Measurements from ENCODE around the gene NAA80. TPM values are rescaled to one million over a fixed set of nuclear protein-coding genes. Genes with fewer than 3 reads are reported as not detected.
A peak's percentile ranks its signal among the peaks of the same experiment; 100 is the strongest.

NAA80 gene
- total and polyA plus RNA-seq, 2 of the 13 experiments (the other 11 are each of a cell fraction or from before 2014, with no cell fraction given), result 3.4 to 8.7 TPM

DNA sequence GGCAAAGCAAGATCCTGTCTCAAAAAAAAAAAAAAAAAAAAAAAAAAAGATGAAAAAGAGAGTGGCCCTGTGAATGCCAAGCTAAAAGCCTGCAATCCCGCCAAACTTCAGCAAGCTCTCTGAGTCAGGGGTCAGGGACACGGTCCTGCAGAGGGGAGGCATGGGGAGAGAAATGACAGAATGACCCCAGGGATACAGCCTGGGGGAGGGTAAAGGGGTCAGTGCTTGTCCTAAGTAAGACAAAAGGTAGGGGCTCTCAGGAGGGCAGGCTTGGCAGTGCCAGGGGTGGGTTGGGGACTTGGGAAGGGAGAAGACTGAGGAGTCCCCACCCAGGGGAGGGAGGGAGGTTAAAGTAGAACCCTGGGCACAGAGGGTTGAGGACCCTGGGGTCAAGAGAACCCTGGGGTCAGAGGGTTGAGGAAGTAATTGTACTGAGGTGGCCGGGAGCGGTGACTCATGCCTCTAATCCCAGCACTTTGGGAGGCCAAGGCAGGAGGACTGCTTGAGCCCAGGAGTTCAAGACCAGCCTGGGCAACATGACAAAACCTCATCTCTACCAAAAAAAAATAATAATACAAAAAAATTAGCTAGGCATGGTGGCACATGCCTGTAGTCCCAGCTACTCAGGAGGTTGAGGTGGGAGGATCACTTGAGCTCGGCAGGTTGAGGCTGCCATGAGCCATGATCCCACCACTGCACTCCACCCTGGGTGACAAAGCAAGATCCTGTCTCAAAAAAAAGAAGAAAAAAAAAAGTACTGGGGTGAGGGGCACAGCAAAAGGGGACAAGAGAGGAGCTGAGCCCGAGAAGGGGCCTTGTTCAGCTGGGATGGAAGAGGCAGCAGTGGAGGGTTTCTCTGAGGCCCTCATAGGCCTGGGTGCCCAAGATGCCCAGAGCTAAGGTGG is 35.5 kb downstream of the NAA80 start (continued):
- TF ChIP-seq, protein P1, sequence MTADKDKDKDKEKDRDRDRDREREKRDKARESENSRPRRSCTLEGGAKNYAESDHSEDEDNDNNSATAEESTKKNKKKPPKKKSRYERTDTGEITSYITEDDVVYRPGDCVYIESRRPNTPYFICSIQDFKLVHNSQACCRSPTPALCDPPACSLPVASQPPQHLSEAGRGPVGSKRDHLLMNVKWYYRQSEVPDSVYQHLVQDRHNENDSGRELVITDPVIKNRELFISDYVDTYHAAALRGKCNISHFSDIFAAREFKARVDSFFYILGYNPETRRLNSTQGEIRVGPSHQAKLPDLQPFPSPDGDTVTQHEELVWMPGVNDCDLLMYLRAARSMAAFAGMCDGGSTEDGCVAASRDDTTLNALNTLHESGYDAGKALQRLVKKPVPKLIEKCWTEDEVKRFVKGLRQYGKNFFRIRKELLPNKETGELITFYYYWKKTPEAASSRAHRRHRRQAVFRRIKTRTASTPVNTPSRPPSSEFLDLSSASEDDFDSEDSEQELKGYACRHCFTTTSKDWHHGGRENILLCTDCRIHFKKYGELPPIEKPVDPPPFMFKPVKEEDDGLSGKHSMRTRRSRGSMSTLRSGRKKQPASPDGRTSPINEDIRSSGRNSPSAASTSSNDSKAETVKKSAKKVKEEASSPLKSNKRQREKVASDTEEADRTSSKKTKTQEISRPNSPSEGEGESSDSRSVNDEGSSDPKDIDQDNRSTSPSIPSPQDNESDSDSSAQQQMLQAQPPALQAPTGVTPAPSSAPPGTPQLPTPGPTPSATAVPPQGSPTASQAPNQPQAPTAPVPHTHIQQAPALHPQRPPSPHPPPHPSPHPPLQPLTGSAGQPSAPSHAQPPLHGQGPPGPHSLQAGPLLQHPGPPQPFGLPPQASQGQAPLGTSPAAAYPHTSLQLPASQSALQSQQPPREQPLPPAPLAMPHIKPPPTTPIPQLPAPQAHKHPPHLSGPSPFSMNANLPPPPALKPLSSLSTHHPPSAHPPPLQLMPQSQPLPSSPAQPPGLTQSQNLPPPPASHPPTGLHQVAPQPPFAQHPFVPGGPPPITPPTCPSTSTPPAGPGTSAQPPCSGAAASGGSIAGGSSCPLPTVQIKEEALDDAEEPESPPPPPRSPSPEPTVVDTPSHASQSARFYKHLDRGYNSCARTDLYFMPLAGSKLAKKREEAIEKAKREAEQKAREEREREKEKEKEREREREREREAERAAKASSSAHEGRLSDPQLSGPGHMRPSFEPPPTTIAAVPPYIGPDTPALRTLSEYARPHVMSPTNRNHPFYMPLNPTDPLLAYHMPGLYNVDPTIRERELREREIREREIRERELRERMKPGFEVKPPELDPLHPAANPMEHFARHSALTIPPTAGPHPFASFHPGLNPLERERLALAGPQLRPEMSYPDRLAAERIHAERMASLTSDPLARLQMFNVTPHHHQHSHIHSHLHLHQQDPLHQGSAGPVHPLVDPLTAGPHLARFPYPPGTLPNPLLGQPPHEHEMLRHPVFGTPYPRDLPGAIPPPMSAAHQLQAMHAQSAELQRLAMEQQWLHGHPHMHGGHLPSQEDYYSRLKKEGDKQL (CRISPR knock-in tag; IDR thresholded peaks at IDR 0.05; ENCODE audit: low read depth), result no peak
- TF ChIP-seq ZFP36L1 (CRISPR knock-in tag; IDR thresholded peaks at IDR 0.05), result no peak
- no peak for TF ChIP-seq KDM5B (CRISPR knock-in tag; IDR thresholded peaks at IDR 0.05; ENCODE audit: borderline replicate concordance)
- TF ChIP-seq PAX8 (CRISPR knock-in tag; IDR thresholded peaks at IDR 0.05; ENCODE audit: borderline replicate concordance), result no peak
- peak; percentile 62 for TF ChIP-seq NR2C2 (CRISPR knock-in tag; IDR thresholded peaks at IDR 0.05; ENCODE audit: borderline replicate concordance)
- no peak for TF ChIP-seq RAD21 (CRISPR knock-in tag; IDR thresholded peaks at IDR 0.05)
- TF ChIP-seq ASH2L (IDR thresholded peaks at IDR 0.05; ENCODE audit: insufficient read length, low read depth, low read length), result no peak
- no peak for TF ChIP-seq ZNF441 (CRISPR knock-in tag; IDR thresholded peaks at IDR 0.05; ENCODE audit: borderline replicate concordance)
- TF ChIP-seq SRSF4 (IDR thresholded peaks at IDR 0.05; ENCODE audit: low read depth, low read length, poor library complexity, severe bottlenecking), result no peak
- no peak for TF ChIP-seq ZNF713 (CRISPR knock-in tag; IDR thresholded peaks at IDR 0.05)
- TF ChIP-seq, protein P2, sequence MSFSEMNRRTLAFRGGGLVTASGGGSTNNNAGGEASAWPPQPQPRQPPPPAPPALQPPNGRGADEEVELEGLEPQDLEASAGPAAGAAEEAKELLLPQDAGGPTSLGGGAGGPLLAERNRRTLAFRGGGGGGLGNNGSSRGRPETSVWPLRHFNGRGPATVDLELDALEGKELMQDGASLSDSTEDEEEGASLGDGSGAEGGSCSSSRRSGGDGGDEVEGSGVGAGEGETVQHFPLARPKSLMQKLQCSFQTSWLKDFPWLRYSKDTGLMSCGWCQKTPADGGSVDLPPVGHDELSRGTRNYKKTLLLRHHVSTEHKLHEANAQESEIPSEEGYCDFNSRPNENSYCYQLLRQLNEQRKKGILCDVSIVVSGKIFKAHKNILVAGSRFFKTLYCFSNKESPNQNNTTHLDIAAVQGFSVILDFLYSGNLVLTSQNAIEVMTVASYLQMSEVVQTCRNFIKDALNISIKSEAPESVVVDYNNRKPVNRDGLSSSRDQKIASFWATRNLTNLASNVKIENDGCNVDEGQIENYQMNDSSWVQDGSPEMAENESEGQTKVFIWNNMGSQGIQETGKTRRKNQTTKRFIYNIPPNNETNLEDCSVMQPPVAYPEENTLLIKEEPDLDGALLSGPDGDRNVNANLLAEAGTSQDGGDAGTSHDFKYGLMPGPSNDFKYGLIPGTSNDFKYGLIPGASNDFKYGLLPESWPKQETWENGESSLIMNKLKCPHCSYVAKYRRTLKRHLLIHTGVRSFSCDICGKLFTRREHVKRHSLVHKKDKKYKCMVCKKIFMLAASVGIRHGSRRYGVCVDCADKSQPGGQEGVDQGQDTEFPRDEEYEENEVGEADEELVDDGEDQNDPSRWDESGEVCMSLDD (CRISPR knock-in tag; IDR thresholded peaks at IDR 0.05; ENCODE audit: borderline replicate concordance), result no peak
- TF ChIP-seq, protein P3, sequence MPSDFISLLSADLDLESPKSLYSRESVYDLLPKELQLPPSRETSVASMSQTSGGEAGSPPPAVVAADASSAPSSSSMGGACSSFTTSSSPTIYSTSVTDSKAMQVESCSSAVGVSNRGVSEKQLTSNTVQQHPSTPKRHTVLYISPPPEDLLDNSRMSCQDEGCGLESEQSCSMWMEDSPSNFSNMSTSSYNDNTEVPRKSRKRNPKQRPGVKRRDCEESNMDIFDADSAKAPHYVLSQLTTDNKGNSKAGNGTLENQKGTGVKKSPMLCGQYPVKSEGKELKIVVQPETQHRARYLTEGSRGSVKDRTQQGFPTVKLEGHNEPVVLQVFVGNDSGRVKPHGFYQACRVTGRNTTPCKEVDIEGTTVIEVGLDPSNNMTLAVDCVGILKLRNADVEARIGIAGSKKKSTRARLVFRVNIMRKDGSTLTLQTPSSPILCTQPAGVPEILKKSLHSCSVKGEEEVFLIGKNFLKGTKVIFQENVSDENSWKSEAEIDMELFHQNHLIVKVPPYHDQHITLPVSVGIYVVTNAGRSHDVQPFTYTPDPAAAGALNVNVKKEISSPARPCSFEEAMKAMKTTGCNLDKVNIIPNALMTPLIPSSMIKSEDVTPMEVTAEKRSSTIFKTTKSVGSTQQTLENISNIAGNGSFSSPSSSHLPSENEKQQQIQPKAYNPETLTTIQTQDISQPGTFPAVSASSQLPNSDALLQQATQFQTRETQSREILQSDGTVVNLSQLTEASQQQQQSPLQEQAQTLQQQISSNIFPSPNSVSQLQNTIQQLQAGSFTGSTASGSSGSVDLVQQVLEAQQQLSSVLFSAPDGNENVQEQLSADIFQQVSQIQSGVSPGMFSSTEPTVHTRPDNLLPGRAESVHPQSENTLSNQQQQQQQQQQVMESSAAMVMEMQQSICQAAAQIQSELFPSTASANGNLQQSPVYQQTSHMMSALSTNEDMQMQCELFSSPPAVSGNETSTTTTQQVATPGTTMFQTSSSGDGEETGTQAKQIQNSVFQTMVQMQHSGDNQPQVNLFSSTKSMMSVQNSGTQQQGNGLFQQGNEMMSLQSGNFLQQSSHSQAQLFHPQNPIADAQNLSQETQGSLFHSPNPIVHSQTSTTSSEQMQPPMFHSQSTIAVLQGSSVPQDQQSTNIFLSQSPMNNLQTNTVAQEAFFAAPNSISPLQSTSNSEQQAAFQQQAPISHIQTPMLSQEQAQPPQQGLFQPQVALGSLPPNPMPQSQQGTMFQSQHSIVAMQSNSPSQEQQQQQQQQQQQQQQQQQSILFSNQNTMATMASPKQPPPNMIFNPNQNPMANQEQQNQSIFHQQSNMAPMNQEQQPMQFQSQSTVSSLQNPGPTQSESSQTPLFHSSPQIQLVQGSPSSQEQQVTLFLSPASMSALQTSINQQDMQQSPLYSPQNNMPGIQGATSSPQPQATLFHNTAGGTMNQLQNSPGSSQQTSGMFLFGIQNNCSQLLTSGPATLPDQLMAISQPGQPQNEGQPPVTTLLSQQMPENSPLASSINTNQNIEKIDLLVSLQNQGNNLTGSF (CRISPR knock-in tag; IDR thresholded peaks at IDR 0.05), result no peak
- no peak for TF ChIP-seq TEAD3 (CRISPR knock-in tag; optimal IDR thresholded peaks at IDR 0.05; ENCODE audit: borderline replicate concordance)
- peak; percentile 31; the same call in 1 of the 2 replicates for TF ChIP-seq ELF3 (CRISPR knock-in tag; IDR thresholded peaks at IDR 0.05)
- no peak for TF ChIP-seq ETV6 (CRISPR knock-in tag; conservative IDR thresholded peaks at IDR 0.05)
